ENCODE measurements around the gene ZBTB34. TPM values are rescaled to one million over a fixed set of nuclear protein-coding genes. Genes with fewer than 3 reads are reported as not detected.

Gene ZBTB34
- total and polyA plus RNA-seq, 2 donors: 4.0 to 7.9 TPM

GRCh38 chr9:126849591-126850225 lies 10.7 kb upstream of the ZBTB34 start:
- H3K27ac ChIP-seq (ENCODE audit: low read depth in 1 of 2, low read length in 1 of 2): no peak overlapping the region
- 71% methylated on average over 8 of the region's 8 CpGs for WGBS
- H3K36me3 ChIP-seq (ENCODE audit: control insufficient read depth in 2 of 2, insufficient read depth in 2 of 2, low read length in 1 of 2): no peaks in the 10 kb centered on the region
- DNase-seq (ENCODE audit: low read depth in 6 of 9, low spot score in 9 of 9): no peak
- H3K9me3 ChIP-seq (ENCODE audit: control insufficient read depth in 2 of 2, insufficient read depth in 1 of 2, low read length in 1 of 2): no peaks in the 10 kb centered on the region
- no peaks in the 10 kb centered on the region for H3K4me1 ChIP-seq (ENCODE audit: control insufficient read depth in 2 of 2, insufficient read depth in 2 of 2, low read length in 2 of 2)
- peaks cover 4 to 11% of the 10 kb centered on the region in 2 donors for H3K27me3 ChIP-seq (ENCODE audit: control insufficient read depth in 2 of 2, insufficient read depth in 1 of 2, low read length in 1 of 2)
- no peak overlapping the region for H3K4me3 ChIP-seq (ENCODE audit: low read length in 2 of 2)

GRCh38 chr9:126851286-126851880 lies 9.1 kb upstream of the ZBTB34 start:
- Histone ChIP-seq H3K9me3 (ENCODE audit: control insufficient read depth in 2 of 2, insufficient read depth in 1 of 2, low read length in 1 of 2) (peaks cover 0 to 2% of the 10 kb centered on the region in 2 donors), H3K4me3 (ENCODE audit: low read length in 2 of 2) (no peak overlapping the region), H3K27me3 (ENCODE audit: control insufficient read depth in 2 of 2, insufficient read depth in 1 of 2, low read length in 1 of 2) (peaks cover 4 to 14% of the 10 kb centered on the region in 2 donors), H3K4me1 (ENCODE audit: control insufficient read depth in 2 of 2, insufficient read depth in 2 of 2, low read length in 2 of 2) (no peaks in the 10 kb centered on the region), H3K36me3 (ENCODE audit: control insufficient read depth in 2 of 2, insufficient read depth in 2 of 2, low read length in 1 of 2) (no peaks in the 10 kb centered on the region), H3K27ac (ENCODE audit: low read depth in 1 of 2, low read length in 1 of 2) (no peak overlapping the region)
- no peak for DNase-seq (ENCODE audit: low read depth in 6 of 9, low spot score in 9 of 9)
- 96% methylated on average over 6 of the region's 6 CpGs for WGBS

GRCh38 chr9:126852086-126852688 lies 8.3 kb upstream of the ZBTB34 start:
- no peaks in the 10 kb centered on the region for H3K4me1 ChIP-seq (ENCODE audit: control insufficient read depth in 2 of 2, insufficient read depth in 2 of 2, low read length in 2 of 2)
- no peak overlapping the region for H3K27ac ChIP-seq (ENCODE audit: low read depth in 1 of 2, low read length in 1 of 2)
- H3K36me3 ChIP-seq (ENCODE audit: control insufficient read depth in 2 of 2, insufficient read depth in 2 of 2, low read length in 1 of 2): no peaks in the 10 kb centered on the region
- peaks cover 0 to 2% of the 10 kb centered on the region in 2 donors for H3K9me3 ChIP-seq (ENCODE audit: control insufficient read depth in 2 of 2, insufficient read depth in 1 of 2, low read length in 1 of 2)
- no peak overlapping the region for H3K4me3 ChIP-seq (ENCODE audit: low read length in 2 of 2)
- WGBS: 78% methylated on average over 3 of the region's 3 CpGs
- DNase-seq (ENCODE audit: low read depth in 6 of 9, low spot score in 9 of 9): no peak
- H3K27me3 ChIP-seq (ENCODE audit: control insufficient read depth in 2 of 2, insufficient read depth in 1 of 2, low read length in 1 of 2): peaks cover 4 to 15% of the 10 kb centered on the region in 2 donors

GRCh38 chr9:126853667-126854066 lies 6.8 kb upstream of the ZBTB34 start:
- Histone ChIP-seq H3K36me3 (ENCODE audit: control insufficient read depth in 2 of 2, insufficient read depth in 2 of 2, low read length in 1 of 2) (no peaks in the 10 kb centered on the region), H3K27ac (ENCODE audit: low read depth in 1 of 2, low read length in 1 of 2) (no peak overlapping the region), H3K9me3 (ENCODE audit: control insufficient read depth in 2 of 2, insufficient read depth in 1 of 2, low read length in 1 of 2) (peaks cover 0 to 2% of the 10 kb centered on the region in 2 donors), H3K4me1 (ENCODE audit: control insufficient read depth in 2 of 2, insufficient read depth in 2 of 2, low read length in 2 of 2) (no peaks in the 10 kb centered on the region), H3K27me3 (ENCODE audit: control insufficient read depth in 2 of 2, insufficient read depth in 1 of 2, low read length in 1 of 2) (peaks cover 4 to 15% of the 10 kb centered on the region in 2 donors), H3K4me3 (ENCODE audit: low read length in 2 of 2) (no peak overlapping the region)
- DNase-seq (ENCODE audit: low read depth in 6 of 9, low spot score in 9 of 9): no peak
- WGBS: 94% methylated on average over 5 of the region's 5 CpGs

GRCh38 chr9:126854734-126855133 lies 5.7 kb upstream of the ZBTB34 start:
- Histone ChIP-seq H3K4me1 (ENCODE audit: control insufficient read depth in 2 of 2, insufficient read depth in 2 of 2, low read length in 2 of 2) (peaks cover under 1 to 2% of the 10 kb centered on the region in 2 donors), H3K36me3 (ENCODE audit: control insufficient read depth in 2 of 2, insufficient read depth in 2 of 2, low read length in 1 of 2) (no peaks in the 10 kb centered on the region), H3K9me3 (ENCODE audit: control insufficient read depth in 2 of 2, insufficient read depth in 1 of 2, low read length in 1 of 2) (peaks cover 0 to 2% of the 10 kb centered on the region in 2 donors), H3K27me3 (ENCODE audit: control insufficient read depth in 2 of 2, insufficient read depth in 1 of 2, low read length in 1 of 2) (peaks cover 4 to 13% of the 10 kb centered on the region in 2 donors), H3K4me3 (ENCODE audit: low read length in 2 of 2) (no peak overlapping the region), H3K27ac (ENCODE audit: low read depth in 1 of 2, low read length in 1 of 2) (no peak overlapping the region)
- WGBS: 88% methylated on average over 7 of the region's 7 CpGs
- DNase-seq (ENCODE audit: low read depth in 6 of 9, low spot score in 9 of 9): no peak

- Histone ChIP-seq H3K9me3 (ENCODE audit: control insufficient read depth in 2 of 2, insufficient read depth in 1 of 2, low read length in 1 of 2) (peaks cover 0 to 2% of the 10 kb centered on the region in 2 donors), H3K4me1 (ENCODE audit: control insufficient read depth in 2 of 2, insufficient read depth in 2 of 2, low read length in 2 of 2) (peaks cover 5 to 9% of the 10 kb centered on the region in 2 donors), H3K4me3 (ENCODE audit: low read length in 2 of 2) (no peak overlapping the region), H3K27ac (ENCODE audit: low read depth in 1 of 2, low read length in 1 of 2) (no peak overlapping the region), H3K36me3 (ENCODE audit: control insufficient read depth in 2 of 2, insufficient read depth in 2 of 2, low read length in 1 of 2) (no peaks in the 10 kb centered on the region), H3K27me3 (ENCODE audit: control insufficient read depth in 2 of 2, insufficient read depth in 1 of 2, low read length in 1 of 2) (peaks cover 3 to 11% of the 10 kb centered on the region in 2 donors)
- 92% methylated on average over 6 of the region's 6 CpGs for WGBS
- no peak for DNase-seq (ENCODE audit: low read depth in 6 of 9, low spot score in 9 of 9)
Measured at GRCh38 chr9:126856326-126856877, 4.0 kb upstream of the ZBTB34 start.

GRCh38 chr9:126857261-126857960 lies 3.0 kb upstream of the ZBTB34 start:
- DNase-seq (ENCODE audit: low read depth in 6 of 9, low spot score in 9 of 9): no peak
- Histone ChIP-seq H3K4me1 (ENCODE audit: control insufficient read depth in 2 of 2, insufficient read depth in 2 of 2, low read length in 2 of 2) (peaks cover 16 to 19% of the 10 kb centered on the region in 2 donors), H3K27ac (ENCODE audit: low read depth in 1 of 2, low read length in 1 of 2) (no peak overlapping the region), H3K27me3 (ENCODE audit: control insufficient read depth in 2 of 2, insufficient read depth in 1 of 2, low read length in 1 of 2) (peaks cover 0 to 9% of the 10 kb centered on the region in 2 donors), H3K36me3 (ENCODE audit: control insufficient read depth in 2 of 2, insufficient read depth in 2 of 2, low read length in 1 of 2) (no peaks in the 10 kb centered on the region), H3K9me3 (ENCODE audit: control insufficient read depth in 2 of 2, insufficient read depth in 1 of 2, low read length in 1 of 2) (peaks cover 1 to 2% of the 10 kb centered on the region in 2 donors), H3K4me3 (ENCODE audit: low read length in 2 of 2) (no peak overlapping the region)
- WGBS: 95% methylated on average over 8 of the region's 8 CpGs

- DNase-seq (ENCODE audit: low read depth in 6 of 9, low spot score in 9 of 9): no peak
- WGBS: 96% methylated on average over 2 of the region's 2 CpGs
- Histone ChIP-seq H3K9me3 (ENCODE audit: control insufficient read depth in 2 of 2, insufficient read depth in 1 of 2, low read length in 1 of 2) (peaks cover 1 to 2% of the 10 kb centered on the region in 2 donors), H3K4me3 (ENCODE audit: low read length in 2 of 2) (no peak overlapping the region), H3K27me3 (ENCODE audit: control insufficient read depth in 2 of 2, insufficient read depth in 1 of 2, low read length in 1 of 2) (peaks cover 0 to 5% of the 10 kb centered on the region in 2 donors), H3K27ac (ENCODE audit: low read depth in 1 of 2, low read length in 1 of 2) (no peak overlapping the region), H3K36me3 (ENCODE audit: control insufficient read depth in 2 of 2, insufficient read depth in 2 of 2, low read length in 1 of 2) (peaks cover 0 to 3% of the 10 kb centered on the region in 2 donors), H3K4me1 (ENCODE audit: control insufficient read depth in 2 of 2, insufficient read depth in 2 of 2, low read length in 2 of 2) (peaks cover 22 to 25% of the 10 kb centered on the region in 2 donors)
Measured at GRCh38 chr9:126859111-126859510, 1.3 kb upstream of the ZBTB34 start.

Measured in thymus (tissue), 11 donors.